Transverse colon (tissue), 4 donors: Measurements from ENCODE around the gene COMMD2. TPM values are rescaled to one million over a fixed set of nuclear protein-coding genes. Genes with fewer than 3 reads are reported as not detected.

Source experiments
- DNase-seq: peaks from one replicate; pipeline ENCODE4 v3.0.0-alpha.2; 2019
- H3K27ac ChIP-seq, 4 donors: fragments of 200-600 bp; sonication (generic); 2 replicates each; pipeline ENCODE4 v1.5.1; 2016 to 2018; ENCODE audit warnings: inconsistent platforms in 4 of 4
- H3K27me3 ChIP-seq: fragments of 200-600 bp; sonication (generic); 2 replicates; pipeline ENCODE4 v1.5.1; 2017; ENCODE audit warnings: inconsistent platforms
- H3K36me3 ChIP-seq, 4 donors: fragments of 200-600 bp; sonication (generic); 2 replicates each; pipeline ENCODE4 v1.5.1; 2017 to 2019; ENCODE audit warnings: inconsistent platforms in 4 of 4
- H3K4me1 ChIP-seq, 4 donors: fragments of 200-600 bp; sonication (generic); 2 replicates each; pipeline ENCODE4 v1.5.1; 2017 to 2020; ENCODE audit warnings: inconsistent platforms in 4 of 4
- H3K4me3 ChIP-seq, 4 donors: fragments of 200-600 bp; sonication (generic); 1 replicate in 1 of 4; 2 replicates in 3 of 4; pipeline versions ENCODE4 v1.5.1 to v1.6.1; 2017 to 2019; ENCODE audit warnings: inconsistent platforms in 4 of 4
- H3K9me3 ChIP-seq, 2 donors: fragments of 200-600 bp; sonication (generic); 2 replicates each; pipeline ENCODE4 v1.5.1; 2017 to 2019; ENCODE audit warnings: inconsistent platforms in 2 of 2
- CTCF ChIP-seq, 5 experiments: fragments of 200-600 bp in 3 of 5; fragments of 450-650 bp in 2 of 5; sonication (generic) in 3 of 5; IDR thresholded peaks; 1 replicate in 2 of 5; 2 replicates in 3 of 5; pipeline ENCODE4 v1.5.1; 2016 to 2017; ENCODE audit warnings: antibody characterized with exemption in 5 of 5, inconsistent platforms in 3 of 5, mild to moderate bottlenecking in 2 of 5, moderate library complexity in 1 of 5
- EP300 ChIP-seq: sonication (generic); formaldehyde crosslinking; IDR thresholded peaks from one replicate; pipeline ENCODE4 v1.6.1; 2017; ENCODE audit warnings: antibody characterized with exemption, low read depth
- POLR2A ChIP-seq: fragments of 450-650 bp; IDR thresholded peaks from one replicate; pipeline ENCODE4 v1.6.1; 2016; ENCODE audit warnings: antibody characterized with exemption, mild to moderate bottlenecking, moderate library complexity
- POLR2AphosphoS5 ChIP-seq, 3 donors: sonication (generic); formaldehyde crosslinking; IDR thresholded peaks; one replicate each; pipeline ENCODE4 v1.6.1; 2016; ENCODE audit warnings: antibody characterized with exemption in 3 of 3
- whole genome bisulfite sequencing, 2 donors: methylation state at CpG; one replicate each; pipeline ENCODE4 v1.1.5; 2018; ENCODE audit warnings: low coverage in 1 of 2; 5-methylcytosine and 5-hydroxymethylcytosine counted together
- in situ Hi-C, 4 donors: fragments of 200-750 bp; cut with MboI; loops; one replicate each; pipeline versions ENCODE4 v1.15.0 to v1.15.1; 2017; ENCODE audit warnings: low sequenced_read_pairs in 3 of 4, low pct_ligation_motif_present in 1 of 4, low pct_unique_long_range_greater_than_20kb in 1 of 4
- intact Hi-C: fragments of 100-400 bp; cut with DNase I; formaldehyde crosslinking; loops from one replicate; pipeline ENCODE4 v1.15.1; 2023; ENCODE audit warnings: low total_unique reads
- total RNA-seq, 4 donors: library from RNA; depleted of rRNA; stranded (reverse); fragments of >200 nt; gene quantifications; one replicate each; pipeline ENCODE4 v1.1.0, GENCODE V29; 2016

Gene COMMD2
- total RNA-seq, 4 donors from 2014 or later, result 11.3 to 20.2 (median 16.1) TPM

- H3K27me3 ChIP-seq, result no peaks in the 10 kb centered on the region
- intact Hi-C loops, result no loop called here
- H3K36me3 ChIP-seq, result peaks cover 0 to 25% (median 8%) of the 10 kb centered on the region in 4 donors
- no peak overlapping the region for H3K4me3 ChIP-seq
- no peaks in the 10 kb centered on the region for H3K9me3 ChIP-seq
- DNase-seq, result no peak
- in situ Hi-C loops, result no loop called here
- no peak for TF ChIP-seq EP300
- no peak for TF ChIP-seq POLR2AphosphoS5 (IDR thresholded peaks at IDR 0.05)
- no peak for TF ChIP-seq CTCF (IDR thresholded peaks at IDR 0.05)
- H3K4me1 ChIP-seq, result no peaks in the 10 kb centered on the region
- no peak overlapping the region for H3K27ac ChIP-seq
Measured at GRCh38 chr3:149736953-149737205, 15.4 kb downstream of the COMMD2 start.

GRCh38 chr3:149736175-149736952 is 15.9 kb downstream of the COMMD2 start:
- TF ChIP-seq POLR2A, result no peak
- no peak for TF ChIP-seq POLR2AphosphoS5 (IDR thresholded peaks at IDR 0.05)
- TF ChIP-seq EP300, result no peak
- TF ChIP-seq CTCF (IDR thresholded peaks at IDR 0.05), result no peak
- intact Hi-C loops (no loop called here), in situ Hi-C loops (no loop called here)
- H3K9me3 ChIP-seq, result no peaks in the 10 kb centered on the region
- H3K36me3 ChIP-seq, result peaks cover 0 to 23% (median 6%) of the 10 kb centered on the region in 4 donors
- no peak overlapping the region for H3K27ac ChIP-seq
- no peak for DNase-seq
- 53 to 79% methylated on average over 2 of the region's 2 CpGs for WGBS, 2 donors
- no peak overlapping the region for H3K4me3 ChIP-seq
- no peaks in the 10 kb centered on the region for H3K4me1 ChIP-seq
- no peaks in the 10 kb centered on the region for H3K27me3 ChIP-seq

DNA sequence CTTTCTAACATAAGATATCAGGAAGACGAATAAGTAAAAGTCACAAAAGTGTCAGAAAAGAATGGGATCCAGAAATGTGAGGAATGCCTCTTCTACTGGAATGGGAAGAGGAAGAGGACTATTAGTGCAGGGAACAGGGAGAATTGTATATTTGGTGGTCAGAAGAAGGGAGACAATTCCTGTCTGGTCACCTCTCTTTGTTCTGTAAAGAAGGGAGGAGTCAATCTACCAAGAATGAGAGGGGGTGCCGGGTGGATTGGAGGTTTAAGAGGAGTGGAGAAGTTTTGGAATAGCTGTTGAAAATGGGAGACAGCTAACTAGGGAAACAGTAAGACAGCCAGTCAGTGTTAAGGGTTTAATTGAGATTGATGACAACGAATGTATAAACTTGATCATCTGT is 20.1 kb downstream of the COMMD2 start:
- Histone ChIP-seq H3K27me3 (no peaks in the 10 kb centered on the region), H3K9me3 (no peaks in the 10 kb centered on the region), H3K4me1 (no peaks in the 10 kb centered on the region), H3K4me3 (no peak overlapping the region), H3K36me3 (no peaks in the 10 kb centered on the region), H3K27ac (no peak overlapping the region)
- TF ChIP-seq POLR2AphosphoS5 (IDR thresholded peaks at IDR 0.05) (no peak), CTCF (IDR thresholded peaks at IDR 0.05) (no peak), POLR2A (no peak), EP300 (no peak)
- no peak for DNase-seq
- in situ Hi-C loops (no loop called here), intact Hi-C loops (no loop called here)
- WGBS, 2 donors, result 88 to 91% methylated on average over 3 of the region's 3 CpGs

- Histone ChIP-seq H3K9me3 (no peaks in the 10 kb centered on the region), H3K36me3 (no peaks in the 10 kb centered on the region), H3K4me1 (no peaks in the 10 kb centered on the region), H3K4me3 (no peak overlapping the region), H3K27me3 (peaks cover 3% of the 10 kb centered on the region), H3K27ac (no peak overlapping the region)
- TF ChIP-seq POLR2AphosphoS5 (IDR thresholded peaks at IDR 0.05) (no peak), POLR2A (no peak), CTCF (IDR thresholded peaks at IDR 0.05) (no peak), EP300 (no peak)
- WGBS, 2 donors, result 80 to 93% methylated on average over 1 to 2 of the region's 2 CpGs
- in situ Hi-C loops (no loop called here), intact Hi-C loops (no loop called here)
- DNase-seq, result no peak
Measured at GRCh38 chr3:149727656-149728055, 24.6 kb downstream of the COMMD2 start.
